Lung microvascular endothelial cell (primary cell): ENCODE measurements around the gene DDX47. TPM values are rescaled to one million over a fixed set of nuclear protein-coding genes. Genes with fewer than 3 reads are reported as not detected.
"Not testable (repeated sequence)": the region's sequence is repeated elsewhere in the genome, so short reads cannot be mapped to it uniquely, and the experiment has no call there.

ENCODE experiments used
- DNase-seq, 2 donors: peaks; one replicate each; pipeline versions ENCODE4 v3.0.0 to v3.0.0-alpha.2; 2010; ENCODE audit warnings: low read depth in 2 of 2
- total RNA-seq: library from RNA; depleted of rRNA; stranded (reverse); fragments of >200 nt; gene quantifications from 2 replicates; pipeline ENCODE4 v1.2.1, GENCODE V29; 2014

Gene DDX47
- total RNA-seq, 1 donor from 2014 or later, result 42.3 TPM

GRCh38 chr12:12871587-12872138 is 58.5 kb downstream of the DDX47 start:
- DNase-seq, result no peak

DNA sequence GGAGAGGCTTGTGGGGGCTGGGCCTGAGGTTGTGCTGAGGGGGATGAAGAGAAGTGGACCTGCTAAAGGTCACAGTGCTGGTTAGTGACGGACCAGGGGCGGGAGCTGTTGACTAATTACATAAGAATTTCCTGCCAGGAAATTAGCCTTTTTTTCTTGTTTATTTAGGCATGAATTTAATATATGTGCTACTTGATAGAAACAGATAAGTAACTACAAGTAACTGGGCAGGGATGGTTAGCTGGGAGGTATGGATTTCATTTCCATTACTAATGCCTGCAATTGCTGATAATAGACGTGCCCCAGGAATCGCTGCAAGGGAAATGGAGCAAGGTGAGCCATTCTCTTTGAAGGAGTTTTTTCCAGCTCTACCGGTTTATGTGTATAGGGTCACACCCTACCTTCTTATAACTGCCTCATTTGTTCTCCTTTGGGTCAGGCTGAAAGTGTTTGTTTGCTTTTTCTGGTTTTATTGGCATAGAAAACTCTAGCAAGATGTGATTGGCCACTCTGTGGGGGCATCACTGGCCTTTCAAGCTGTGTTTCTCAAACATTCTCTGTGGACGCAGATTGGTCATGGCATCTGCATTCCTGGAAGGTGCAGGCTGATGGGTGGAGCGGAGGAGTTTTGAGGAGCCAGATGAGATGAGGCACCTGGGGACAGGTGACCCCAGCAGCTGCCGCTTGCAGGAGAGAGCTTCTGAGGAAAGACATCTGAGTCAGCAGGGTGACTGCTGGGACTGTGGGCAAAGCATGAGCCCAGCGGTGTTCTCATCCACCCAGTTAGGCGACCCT is 59.2 kb downstream of the DDX47 start:
- DNase-seq, result peak; percentile 45 to 84

DNA sequence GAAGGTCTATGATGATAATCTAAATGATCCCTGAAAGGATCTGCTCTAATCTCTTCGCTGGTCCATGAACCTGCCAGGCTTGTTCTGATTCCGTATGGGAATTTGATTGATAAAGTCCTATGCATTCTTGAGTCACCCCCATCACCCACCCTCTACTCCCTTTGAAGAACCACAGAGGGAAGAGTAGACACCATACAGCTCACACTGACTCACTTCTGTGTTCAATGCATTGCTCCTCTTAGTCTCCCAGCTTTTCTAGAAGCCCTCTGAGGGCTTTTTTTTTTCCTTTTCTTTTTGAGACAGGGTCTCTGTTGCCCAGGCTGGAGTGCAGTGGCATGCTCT is 59.8 kb downstream of the DDX47 start:
- peak in 1 of 2 donors; percentile 63 for DNase-seq

GRCh38 chr12:12874029-12874428 is 60.9 kb downstream of the DDX47 start:
- no peak for DNase-seq

DNA sequence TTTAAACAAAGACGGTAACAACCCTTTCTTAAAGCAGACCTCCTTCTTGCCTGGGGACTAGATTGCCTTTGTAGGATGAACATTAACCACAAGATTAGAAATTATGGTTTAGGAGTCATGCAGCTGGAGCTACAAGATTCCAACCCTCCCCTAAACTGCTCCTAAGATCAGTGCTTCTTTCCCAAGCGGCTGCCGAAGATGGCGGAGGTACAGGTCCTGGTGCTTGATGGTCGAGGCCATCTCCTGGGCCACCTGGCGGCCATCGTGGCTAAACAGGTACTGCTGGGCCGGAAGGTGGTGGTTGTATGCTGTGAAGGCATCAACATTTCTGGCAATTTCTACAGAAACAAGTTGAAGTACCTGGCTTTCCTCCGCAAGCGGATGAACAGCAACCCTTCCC is 62.2 kb downstream of the DDX47 start:
- not testable (repeated sequence) for DNase-seq

DNA sequence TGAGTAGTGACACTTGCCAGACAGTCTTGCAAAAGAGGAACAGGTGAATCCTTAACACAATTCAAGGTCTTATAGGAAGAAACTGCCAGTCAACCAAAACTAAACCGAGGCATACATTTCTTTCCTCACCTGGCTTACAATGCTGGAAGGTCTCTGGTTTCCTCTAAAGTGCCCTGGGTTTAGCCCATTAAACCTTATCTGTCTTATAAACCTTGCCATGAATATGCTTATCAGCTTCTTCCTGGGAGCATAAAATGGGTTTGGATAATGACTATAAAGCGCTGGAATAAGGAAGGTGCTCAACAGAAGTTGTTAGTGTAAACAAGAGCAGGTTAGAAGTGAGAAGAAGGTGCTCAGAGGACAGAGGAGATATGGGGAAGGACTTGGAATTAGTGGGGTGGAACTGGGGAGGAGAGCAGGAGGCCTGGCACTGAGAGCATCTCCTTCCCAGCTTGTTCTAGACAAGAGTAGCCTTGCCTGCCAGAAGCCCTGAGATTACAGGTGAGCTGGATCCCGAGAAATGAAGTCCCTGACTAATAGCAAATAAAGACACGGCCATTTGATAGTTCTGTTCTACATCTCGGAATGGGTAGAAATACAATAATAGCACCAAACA is 64.1 kb downstream of the DDX47 start:
- DNase-seq, result no peak

- DNase-seq, result no peak
Observed at GRCh38 chr12:12877781-12878455, 64.8 kb downstream of the DDX47 start.

Other genes starting within 250 kb of the DDX47 start
- gene CREBL2, start 201.5 kb upstream of the DDX47 start, total RNA-seq, result 30.9 and 38.5 TPM in 2 replicates
- under 0.01 and 0.20 TPM in 2 replicates for gene GPR19, start 117.2 kb upstream of the DDX47 start, total RNA-seq
- 55.1 and 78.2 TPM in 2 replicates for gene CDKN1B, start 96.0 kb upstream of the DDX47 start, total RNA-seq
- 26.8 and 31.9 TPM in 2 replicates for gene APOLD1, start 27.7 kb upstream of the DDX47 start, total RNA-seq
- 0.99 and 2.2 TPM in 2 replicates for gene GPRC5A, start 78.2 kb downstream of the DDX47 start, total RNA-seq
- under 0.01 TPM in 1 of 2 replicates, not detected in the other for gene GPRC5D, start 138.8 kb downstream of the DDX47 start, total RNA-seq
- 19.0 and 28.2 TPM in 2 replicates for gene HEBP1, start 186.9 kb downstream of the DDX47 start, total RNA-seq
- gene FAM234B, start 231.0 kb downstream of the DDX47 start, total RNA-seq, result 6.5 and 13.9 TPM in 2 replicates